Motor neuron (in vitro differentiated cells): ENCODE results near the gene AUH. TPM values are rescaled to one million over a fixed set of nuclear protein-coding genes. Genes with fewer than 3 reads are reported as not detected.

Experiments
- ATAC-seq, 8 experiments: fragments of 200-7000 bp; cut with Tn5 transposase; replicated peaks in 6 of 8; 2 replicates each; pipeline ENCODE4 v1.8.0; 2021; ENCODE audit warnings: mild to moderate bottlenecking in 8 of 8, moderate library complexity in 8 of 8
- H3K27ac ChIP-seq, 2 donors: fragments of 250-450 bp; sonication (Bioruptor Pico); 2 replicates each; pipeline ENCODE4 v1.9.0; 2021; ENCODE audit warnings: antibody characterized with exemption in 2 of 2, mild to moderate bottlenecking in 2 of 2, moderate library complexity in 1 of 2
- H3K4me1 ChIP-seq, 2 donors: fragments of 250-450 bp; sonication (Bioruptor Pico); replicated peaks in 1 of 2; 2 replicates each; pipeline ENCODE4 v1.6.1; 2021; ENCODE audit warnings: antibody characterized with exemption in 2 of 2, mild to moderate bottlenecking in 2 of 2, moderate library complexity in 1 of 2
- H3K4me3 ChIP-seq, 5 donors: fragments of 250-450 bp; sonication (Bioruptor Pico); 2 replicates each; pipeline ENCODE4 v1.9.0; 2021; ENCODE audit warnings: antibody characterized with exemption in 5 of 5, mild to moderate bottlenecking in 5 of 5, moderate library complexity in 4 of 5
- WGBS, 10 experiments: fragments of 450-650 bp; shearing (Covaris generic); methylation state at CpG; one replicate each; pipeline ENCODE4 v1.0.0; 2022; 5-methylcytosine and 5-hydroxymethylcytosine counted together
- in situ Hi-C, 9 experiments: fragments of 400-800 bp; cut with MboI; loops; one replicate each; pipeline ENCODE4 v1.15.0; 2021; ENCODE audit warnings: low sequenced_read_pairs in 9 of 9, low pct_unique_long_range_greater_than_20kb in 2 of 9; ENCODE audit not compliant: unreplicated experiment in 9 of 9
- total RNA-seq, 8 experiments: library from RNA; unstranded; fragments of 300-600 nt; gene quantifications; 2 replicates each; pipeline versions ENCODE4 v1.2.3 to v1.2.4, GENCODE V29; 2022

AUH gene
- total RNA-seq, 8 experiments from 2014 or later = 13.4 to 22.9 (median 19.4) TPM

DNA sequence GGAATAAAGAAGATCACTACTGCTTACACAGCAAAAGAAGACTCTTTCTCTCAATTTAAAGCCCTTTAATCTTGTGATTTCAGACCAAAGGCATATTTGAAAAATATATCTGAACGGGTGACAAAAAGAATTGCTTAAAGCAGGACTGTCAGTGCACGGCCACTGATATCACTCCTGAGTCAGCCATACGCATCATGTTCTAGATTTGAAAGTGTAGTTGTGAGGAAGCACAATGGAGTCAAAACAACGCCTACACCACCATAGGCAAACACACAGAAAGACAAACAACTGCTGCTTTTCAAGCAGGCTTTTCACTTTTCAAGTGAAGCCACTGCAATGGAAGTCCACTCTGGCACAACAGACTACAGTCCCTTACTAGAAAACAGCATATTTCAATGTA is 141.7 kb downstream of the AUH start:
- in situ Hi-C loops = no loop called here
- WGBS, 10 experiments = 60 to 100% (median 95%) methylated on average over 1 to 4 of the region's 4 CpGs; no CpG with 5 or more reads in 3 of the 10 experiments
- H3K27ac ChIP-seq = no peak overlapping the region
- no peaks in the 10 kb centered on the region for H3K4me1 ChIP-seq
- ATAC-seq = no peak
- H3K4me3 ChIP-seq = no peak overlapping the region

DNA sequence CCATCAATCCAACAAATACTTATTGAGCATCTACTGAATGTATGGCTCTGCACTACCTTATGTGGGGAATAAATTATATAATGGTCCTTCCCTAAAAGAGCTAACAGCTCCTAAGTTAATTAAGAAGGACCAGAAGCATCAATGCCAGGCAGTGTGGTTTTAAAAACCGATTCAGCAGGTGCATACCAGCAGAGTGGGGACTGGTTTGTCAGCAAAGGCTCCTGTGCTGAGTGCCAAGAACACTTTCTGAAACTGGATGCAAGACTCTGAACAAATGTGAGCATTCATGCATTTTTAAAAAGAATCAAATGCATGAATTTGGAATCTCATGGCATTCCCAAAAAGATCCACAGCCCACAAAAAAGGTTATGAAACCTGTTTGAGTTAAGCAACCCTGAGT is 142.2 kb downstream of the AUH start:
- in situ Hi-C loops = no loop called here
- H3K4me1 ChIP-seq = no peaks in the 10 kb centered on the region
- WGBS, 10 experiments = 67 to 100% (median 94%) methylated on average over 1 of the region's 1 CpG; no CpG with 5 or more reads in 4 of the 10 experiments
- H3K27ac ChIP-seq = no peak overlapping the region
- ATAC-seq = no peak
- no peak overlapping the region for H3K4me3 ChIP-seq

DNA sequence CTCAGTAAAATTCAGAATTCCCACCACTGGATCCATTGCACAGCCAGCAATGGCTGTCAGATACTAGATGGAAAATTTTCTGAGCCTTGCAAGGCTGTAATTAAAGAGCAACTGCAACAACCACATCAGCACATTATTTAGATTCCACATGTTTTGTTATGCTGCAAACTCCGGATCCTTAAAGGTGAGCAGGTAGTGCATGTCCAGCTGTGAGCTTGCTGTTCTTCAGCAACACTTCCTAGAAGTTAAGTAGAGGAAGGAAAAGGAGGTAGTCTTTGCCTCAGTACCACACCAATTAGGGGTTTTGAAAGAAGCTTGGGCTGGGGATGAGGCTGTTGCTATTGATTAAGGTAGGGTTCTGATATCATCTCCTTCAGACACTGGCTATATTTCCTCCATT is 144.3 kb downstream of the AUH start:
- Histone ChIP-seq H3K4me1 (no peaks in the 10 kb centered on the region), H3K27ac (no peak overlapping the region), H3K4me3 (no peak overlapping the region)
- in situ Hi-C loops = no loop called here
- 63 to 100% (median 100%) methylated on average over 1 of the region's 1 CpG; no CpG with 5 or more reads in 2 of the 10 experiments for WGBS, 10 experiments
- ATAC-seq = no peak

- WGBS, 10 experiments = 14 to 54% (median 39%) methylated on average over 1 to 3 of the region's 3 CpGs; no CpG with 5 or more reads in 1 of the 10 experiments
- Histone ChIP-seq H3K4me3 (no peak overlapping the region), H3K4me1 (no peaks in the 10 kb centered on the region), H3K27ac (no peak overlapping the region)
- no peak for ATAC-seq
- in situ Hi-C loops = no loop called here
Observed at GRCh38 chr9:91214867-91215266, 146.9 kb downstream of the AUH start.

DNA sequence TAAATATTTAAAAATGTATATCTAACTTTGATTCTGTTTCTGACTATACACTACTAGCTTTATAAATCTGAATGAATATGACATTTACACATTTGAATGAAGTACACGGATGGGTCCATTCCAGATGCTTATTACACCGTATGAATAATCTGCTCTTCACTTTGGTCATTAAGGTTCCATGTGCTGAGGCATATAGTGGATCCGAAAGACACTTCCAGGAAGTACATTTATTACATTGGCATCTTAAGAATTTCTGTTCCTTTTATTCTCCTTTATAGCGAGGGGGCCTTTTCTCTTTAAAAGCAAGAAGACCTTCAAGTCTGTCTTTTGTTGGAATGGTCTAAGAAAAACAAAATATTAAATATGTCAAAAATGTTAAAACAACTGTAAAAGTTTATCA is 147.6 kb downstream of the AUH start:
- WGBS, 10 experiments = 7 to 100% (median 80%) methylated on average over 1 to 4 of the region's 4 CpGs; no CpG with 5 or more reads in 1 of the 10 experiments
- H3K4me1 ChIP-seq = no peaks in the 10 kb centered on the region
- in situ Hi-C loops = no loop called here
- no peak overlapping the region for H3K27ac ChIP-seq
- no peak overlapping the region for H3K4me3 ChIP-seq
- ATAC-seq = peak in 1 of 8 experiments; percentile 12

DNA sequence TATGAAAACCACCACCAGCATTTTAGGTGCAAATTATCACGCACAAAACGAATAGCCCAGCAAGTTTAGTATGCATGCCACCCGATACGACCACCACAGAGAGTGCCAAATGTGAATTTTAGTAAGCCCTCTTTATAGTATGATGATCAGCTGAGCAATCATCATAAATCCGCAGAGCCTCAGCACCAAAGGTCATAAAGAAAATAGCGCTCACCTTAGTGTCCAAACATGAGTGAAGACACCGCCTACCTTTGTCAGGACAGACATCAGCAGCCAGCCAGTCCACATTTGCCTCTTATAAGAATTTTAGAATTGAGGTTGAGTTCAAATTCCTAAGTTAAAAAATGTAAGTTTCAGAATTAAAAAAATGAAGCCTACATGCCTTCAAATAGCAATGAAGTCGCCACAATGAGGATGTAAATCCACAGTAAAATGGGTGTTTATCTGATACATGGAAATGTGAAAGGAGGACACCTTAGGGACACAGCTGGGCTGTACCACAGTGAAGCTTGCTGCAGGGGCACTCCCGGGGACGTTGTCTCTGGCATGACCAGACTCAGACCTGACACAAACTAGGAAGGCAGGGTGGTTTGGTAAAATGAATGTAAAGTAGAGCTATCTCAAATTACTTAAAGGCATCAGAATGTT is 149.0 kb downstream of the AUH start:
- ATAC-seq = no peak
- Histone ChIP-seq H3K4me3 (no peak overlapping the region), H3K27ac (no peak overlapping the region), H3K4me1 (no peaks in the 10 kb centered on the region)
- 80 to 100% (median 96%) methylated on average over 1 to 9 of the region's 10 CpGs for WGBS, 10 experiments
- in situ Hi-C loops = no loop called here

- H3K4me3 ChIP-seq = no peak overlapping the region
- ATAC-seq = peak in 3 of 8 experiments; percentile 25 to 73 (median 62)
- 19 to 100% (median 77%) methylated on average over 1 to 5 of the region's 5 CpGs; no CpG with 5 or more reads in 1 of the 10 experiments for WGBS, 10 experiments
- H3K27ac ChIP-seq = no peak overlapping the region
- in situ Hi-C loops = no loop called here
- H3K4me1 ChIP-seq = no peaks in the 10 kb centered on the region
Observed at GRCh38 chr9:91211919-91212318, 149.8 kb downstream of the AUH start.

GRCh38 chr9:91211414-91211813 is 150.3 kb downstream of the AUH start:
- Histone ChIP-seq H3K4me1 (no peaks in the 10 kb centered on the region), H3K27ac (no peak overlapping the region), H3K4me3 (no peak overlapping the region)
- in situ Hi-C loops = no loop called here
- no peak for ATAC-seq
- 78 to 95% (median 86%) methylated on average over 1 to 7 of the region's 7 CpGs; no CpG with 5 or more reads in 1 of the 10 experiments for WGBS, 10 experiments

DNA sequence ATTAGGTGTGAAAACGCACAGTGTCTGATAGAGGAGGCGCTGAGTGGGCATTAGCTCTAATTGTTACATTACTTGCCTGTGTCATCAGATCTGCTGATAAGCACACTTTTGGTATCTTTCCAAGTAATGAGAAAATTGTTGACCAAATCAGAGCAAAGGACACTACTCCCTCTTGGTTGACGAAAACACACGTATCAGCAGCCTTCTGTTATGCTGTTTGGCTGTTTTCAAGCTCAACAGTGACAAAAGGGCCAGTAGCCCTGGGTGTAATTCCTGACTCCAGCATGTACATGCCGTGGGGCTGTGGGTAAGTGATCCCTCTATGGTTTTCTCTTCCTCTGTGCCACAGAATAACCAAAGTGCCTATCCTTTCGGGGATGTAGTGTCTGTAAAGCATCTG is 151.4 kb downstream of the AUH start:
- 60 to 93% (median 90%) methylated on average over 1 to 6 of the region's 6 CpGs; no CpG with 5 or more reads in 3 of the 10 experiments for WGBS, 10 experiments
- Histone ChIP-seq H3K4me1 (no peaks in the 10 kb centered on the region), H3K27ac (no peak overlapping the region), H3K4me3 (no peak overlapping the region)
- ATAC-seq = no peak
- in situ Hi-C loops = no loop called here

- Histone ChIP-seq H3K4me1 (no peaks in the 10 kb centered on the region), H3K4me3 (no peak overlapping the region), H3K27ac (no peak overlapping the region)
- ATAC-seq = no peak
- WGBS, 10 experiments = 80 to 100% (median 92%) methylated on average over 1 to 5 of the region's 5 CpGs; no CpG with 5 or more reads in 3 of the 10 experiments
- in situ Hi-C loops = no loop called here
Observed at GRCh38 chr9:91208837-91209236, 152.9 kb downstream of the AUH start.

GRCh38 chr9:91208419-91208745 is 153.3 kb downstream of the AUH start:
- no peak for ATAC-seq
- in situ Hi-C loops = no loop called here
- WGBS, 10 experiments = 56 to 100% (median 93%) methylated on average over 1 to 3 of the region's 3 CpGs; no CpG with 5 or more reads in 3 of the 10 experiments
- Histone ChIP-seq H3K27ac (no peak overlapping the region), H3K4me3 (no peak overlapping the region), H3K4me1 (no peaks in the 10 kb centered on the region)

- no peaks in the 10 kb centered on the region for H3K4me1 ChIP-seq
- in situ Hi-C loops = no loop called here
- no peak overlapping the region for H3K27ac ChIP-seq
- H3K4me3 ChIP-seq = no peak overlapping the region
- peak in 3 of 8 experiments; percentile 50 to 78 (median 58) for ATAC-seq
- WGBS, 10 experiments = 31 to 84% (median 64%) methylated on average over 2 to 6 of the region's 8 CpGs
Observed at GRCh38 chr9:91207729-91208418, 153.8 kb downstream of the AUH start.

DNA sequence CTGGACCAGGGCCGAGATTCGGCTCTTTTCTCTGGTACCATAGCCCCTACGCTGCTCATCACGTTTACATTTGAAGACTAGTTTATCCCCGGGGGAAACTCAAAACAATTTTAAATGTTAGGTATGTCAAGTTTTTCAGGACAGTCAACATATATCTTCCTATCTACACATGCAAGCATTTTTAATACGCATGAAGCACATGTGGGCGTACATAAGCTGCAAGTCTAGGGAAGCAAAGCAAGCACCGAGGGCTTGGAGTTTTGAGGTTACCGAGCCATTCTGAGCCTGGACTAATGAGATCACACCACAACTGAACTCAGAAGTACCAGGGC is 154.4 kb downstream of the AUH start:
- in situ Hi-C loops = no loop called here
- ATAC-seq = peak in 1 of 8 experiments; percentile 37
- H3K4me1 ChIP-seq = no peaks in the 10 kb centered on the region
- no peak overlapping the region for H3K27ac ChIP-seq
- no peak overlapping the region for H3K4me3 ChIP-seq
- WGBS, 10 experiments = 64 to 100% (median 94%) methylated on average over 1 to 8 of the region's 9 CpGs; no CpG with 5 or more reads in 3 of the 10 experiments

GRCh38 chr9:91206806-91207205 is 154.9 kb downstream of the AUH start:
- 75 to 100% (median 86%) methylated on average over 1 of the region's 1 CpG; no CpG with 5 or more reads in 5 of the 10 experiments for WGBS, 10 experiments
- no peak overlapping the region for H3K4me3 ChIP-seq
- in situ Hi-C loops = no loop called here
- no peaks in the 10 kb centered on the region for H3K4me1 ChIP-seq
- no peak overlapping the region for H3K27ac ChIP-seq
- peak in 2 of 8 experiments; percentile 44 to 59 for ATAC-seq
